HG02973 (cell line): ENCODE data around the gene C21orf58.

Experiments
- ATAC-seq: cut with Tn5 transposase; IDR thresholded peaks from one replicate; pipeline ENCODE4 v1.9.1; 2021; ENCODE audit warnings: moderate library complexity; ENCODE audit not compliant: unreplicated experiment

C21orf58 gene

GRCh38 chr21:46264690-46265144, 59.0 kb downstream of the C21orf58 start:
- ATAC-seq = no peak

GRCh38 chr21:46264046-46264689, 59.5 kb downstream of the C21orf58 start:
- ATAC-seq = no peak

- ATAC-seq = no peak
Observed at GRCh38 chr21:46256501-46256994, 67.1 kb downstream of the C21orf58 start.

- ATAC-seq = no peak
Observed at GRCh38 chr21:46255758-46256337, 67.8 kb downstream of the C21orf58 start.

- no peak for ATAC-seq
Observed at GRCh38 chr21:46255166-46255565, 68.5 kb downstream of the C21orf58 start.

- ATAC-seq = peak; percentile 39
Observed at GRCh38 chr21:46254208-46254975, 69.3 kb downstream of the C21orf58 start.

GRCh38 chr21:46253610-46254124, 70.0 kb downstream of the C21orf58 start:
- peak; percentile 40 for ATAC-seq

GRCh38 chr21:46252840-46253239, 70.8 kb downstream of the C21orf58 start:
- no peak for ATAC-seq
